Keratinocyte (primary cell): Measurements from ENCODE around the gene HOXA6.

Experiments used
- CTCF ChIP-seq, 3 experiments: IDR thresholded peaks in 1 of 3; conservative IDR thresholded peaks in 1 of 3; optimal IDR thresholded peaks in 1 of 3; 2 replicates in 2 of 3; 3 replicates in 1 of 3; pipeline versions ENCODE3 to v1.5.1; 2011; ENCODE audit warnings: low read length in 3 of 3, mild to moderate bottlenecking in 3 of 3, moderate library complexity in 2 of 3, control low read depth in 1 of 3, inconsistent platforms in 1 of 3; ENCODE audit not compliant: insufficient read depth in 2 of 3; ENCODE audit errors: extremely low read depth in 1 of 3
- EZH2 ChIP-seq: IDR thresholded peaks from one replicate; pipeline ENCODE4 v1.6.1; 2012; ENCODE audit warnings: inconsistent platforms, mild to moderate bottlenecking, low read length, moderate library complexity

- TF ChIP-seq EZH2 (no peak), CTCF (optimal IDR thresholded peaks at IDR 0.05 in 1 of 3, IDR thresholded peaks at IDR 0.05 in 1 of 3, conservative IDR thresholded peaks at IDR 0.05 in 1 of 3; ENCODE audit: extremely low read depth in 1 of 3, insufficient read depth in 2 of 3, low read length in 3 of 3) (no peak)
These were observed 39.9 kb downstream of the HOXA6 start for GRCh38 chr7:27107391-27108381.
